GM12878 (cell line): ENCODE results near the gene CABLES1. TPM values are rescaled to one million over a fixed set of nuclear protein-coding genes. Genes with fewer than 3 reads are reported as not detected.

ENCODE experiments used
- ATAC-seq: fragments of 200-7000 bp; cut with Tn5 transposase; 3 replicates; pipeline ENCODE4 v1.9.1; 2020; ENCODE audit warnings: mild to moderate bottlenecking, moderate library complexity
- BruUV-seq: library from RNA; stranded (reverse); fragments of 400-500 nt; replicated peaks from 2 replicates; lab custom pipeline; 2021; lab: Mats Ljungman, UMichigan
- CTCF ChIA-PET: fragments of 300-600 bp; sonication (Branson Sonifier 250); formaldehyde crosslinking; extraction: SDS; loops from one replicate; lab custom pipeline; 2021; ENCODE audit warnings: inconsistent platforms; lab: Yijun Ruan, JAX
- POLR2A ChIA-PET: fragments of 350-600 bp; formaldehyde crosslinking; extraction: SDS; loops from one replicate; lab custom pipeline; 2021; ENCODE audit warnings: inconsistent platforms; lab: Charles Lee
- RAD21 ChIA-PET: fragments of 300-600 bp; sonication (Branson Sonifier 250); formaldehyde crosslinking; loops from one replicate; lab custom pipeline; 2023; ENCODE audit warnings: antibody characterized with exemption; ENCODE audit not compliant: unreplicated experiment; lab: Charles Lee
- SMC1A ChIA-PET: fragments of 300-600 bp; sonication (Branson Sonifier 250); formaldehyde crosslinking; loops from one replicate; lab custom pipeline; 2023; ENCODE audit not compliant: unreplicated experiment, uncharacterized antibody; lab: Charles Lee
- DNase-seq: peaks from one replicate; pipeline ENCODE4 v3.0.0-alpha.2; 2011; ENCODE audit warnings: low read depth, low spot score
- FAIRE-seq: peaks from 3 replicates; lab custom pipeline; 2011; peaks lifted over from hg19 to GRCh38; lab: Jason Lieb, UNC
- H2AFZ ChIP-seq: 2 replicates; pipeline ENCODE4 v1.6.0; 2011; ENCODE audit warnings: low read depth, low read length, control low read depth; ENCODE audit not compliant: control insufficient read depth
- H3K27ac ChIP-seq: 2 replicates; pipeline ENCODE4 v1.5.1; 2011; ENCODE audit warnings: control low read depth; ENCODE audit not compliant: control insufficient read depth, insufficient read depth
- H3K27me3 ChIP-seq, 2 experiments: replicated peaks in 1 of 2; 2 replicates each; pipeline versions ENCODE4 v1.6.0 to v1.6.1; 2011; ENCODE audit warnings: low read length in 1 of 2; ENCODE audit not compliant: control insufficient read depth in 2 of 2, insufficient read depth in 2 of 2
- H3K36me3 ChIP-seq, 2 experiments: 2 replicates each; pipeline ENCODE4 v1.5.1; 2011; ENCODE audit warnings: low read length in 1 of 2; ENCODE audit not compliant: control insufficient read depth in 2 of 2, insufficient read depth in 2 of 2
- H3K4me1 ChIP-seq: 2 replicates; pipeline ENCODE4 v1.6.1; 2011; ENCODE audit warnings: mild to moderate bottlenecking, low read length, moderate library complexity, mixed read lengths; ENCODE audit not compliant: control insufficient read depth, insufficient read depth
- H3K4me2 ChIP-seq: 2 replicates; pipeline ENCODE4 v1.6.0; 2011; ENCODE audit warnings: control low read depth; ENCODE audit not compliant: control insufficient read depth, insufficient read depth
- H3K4me3 ChIP-seq: fragments of 200-600 bp; sonication (generic); 2 replicates; pipeline ENCODE4 v1.5.1; 2016
- H3K79me2 ChIP-seq: 2 replicates; pipeline ENCODE4 v1.6.0; 2011; ENCODE audit warnings: low read length; ENCODE audit not compliant: control insufficient read depth, insufficient read depth
- H3K9ac ChIP-seq: 2 replicates; pipeline ENCODE4 v1.8.0; 2011; ENCODE audit warnings: low read length, control low read depth, mixed read lengths; ENCODE audit not compliant: control insufficient read depth, insufficient read depth
- H3K9me3 ChIP-seq: replicated peaks from 3 replicates; pipeline ENCODE4 v1.5.1; 2011; ENCODE audit warnings: mild to moderate bottlenecking, low read length; ENCODE audit not compliant: control insufficient read depth, insufficient read depth
- H4K20me1 ChIP-seq: 2 replicates; pipeline ENCODE4 v1.6.0; 2011; ENCODE audit not compliant: control insufficient read depth, insufficient read depth
- BMI1 ChIP-seq: fragments of 450-650 bp; IDR thresholded peaks from 2 replicates; pipeline ENCODE4 v1.6.1; 2016; ENCODE audit warnings: mild to moderate bottlenecking, moderate library complexity, borderline replicate concordance
- CEBPB ChIP-seq, 2 experiments: fragments of 150-350 bp in 1 of 2; IDR thresholded peaks; 2 replicates each; pipeline ENCODE4 v1.6.1; 2012 to 2014; ENCODE audit warnings: low read depth in 2 of 2, low read length in 2 of 2, borderline replicate concordance in 1 of 2, inconsistent platforms in 1 of 2
- CHD2 ChIP-seq: IDR thresholded peaks from 2 replicates; pipeline ENCODE4 v1.6.1; 2011; ENCODE audit warnings: low read depth, low read length, improper control_type of control experiment, borderline replicate concordance
- CREB1 ChIP-seq: IDR thresholded peaks from 2 replicates; pipeline ENCODE4 v1.6.1; 2012; ENCODE audit warnings: low read depth, mild to moderate bottlenecking, inconsistent platforms
- CREM ChIP-seq: IDR thresholded peaks from 2 replicates; pipeline ENCODE4 v1.6.1; 2014; ENCODE audit warnings: antibody characterized with exemption, low read depth
- DPF2 ChIP-seq: fragments of 450-650 bp; IDR thresholded peaks from 2 replicates; pipeline ENCODE4 v1.6.1; 2017; ENCODE audit warnings: mild to moderate bottlenecking
- EZH2 ChIP-seq: IDR thresholded peaks from 2 replicates; pipeline ENCODE4 v1.6.1; 2012; ENCODE audit warnings: low read depth, mild to moderate bottlenecking, control low read depth, inconsistent platforms, low read length, borderline replicate concordance; ENCODE audit not compliant: control insufficient read depth
- GATAD2B ChIP-seq: fragments of 450-650 bp; conservative IDR thresholded peaks from 2 replicates; pipeline ENCODE4 v1.6.1; 2017; ENCODE audit warnings: low read depth, mild to moderate bottlenecking, moderate library complexity
- KLF5 ChIP-seq: fragments of 450-650 bp; IDR thresholded peaks from 2 replicates; pipeline ENCODE4 v1.6.1; 2014; ENCODE audit warnings: mild to moderate bottlenecking; ENCODE audit not compliant: partially characterized antibody
- MEF2B ChIP-seq: fragments of 450-650 bp; IDR thresholded peaks from 2 replicates; pipeline ENCODE4 v1.6.1; 2018; ENCODE audit warnings: mild to moderate bottlenecking, moderate library complexity; ENCODE audit not compliant: partially characterized antibody, poor library complexity, severe bottlenecking
- NBN ChIP-seq: fragments of 450-650 bp; IDR thresholded peaks from 2 replicates; pipeline ENCODE4 v1.6.1; 2016
- NR2F1 ChIP-seq: fragments of 450-650 bp; conservative IDR thresholded peaks from 2 replicates; pipeline ENCODE4 v1.6.1; 2017; ENCODE audit warnings: mild to moderate bottlenecking
- SUZ12 ChIP-seq: fragments of 200-600 bp; sonication (generic); IDR thresholded peaks from one replicate; pipeline ENCODE4 v1.6.1; 2018; ENCODE audit warnings: antibody characterized with exemption, mild to moderate bottlenecking; ENCODE audit not compliant: unreplicated experiment
- TAF1 ChIP-seq: IDR thresholded peaks from 2 replicates; pipeline ENCODE4 v1.6.1; 2011; ENCODE audit warnings: mild to moderate bottlenecking, low read depth, low read length, borderline replicate concordance
- TCF7 ChIP-seq: IDR thresholded peaks from 2 replicates; pipeline ENCODE4 v1.6.1; 2014; ENCODE audit warnings: antibody characterized with exemption, borderline replicate concordance
- WGBS: methylation state at CpG from one replicate; pipeline ENCODE4 v1.1.6; 2016; ENCODE audit warnings: low lambda C conversion rate; ENCODE audit not compliant: insufficient replicate concordance, insufficient coverage; ENCODE audit errors: missing lambda C conversion rate; 5-methylcytosine and 5-hydroxymethylcytosine counted together
- in situ Hi-C: fragments of 300-500 bp; cut with MboI; formaldehyde crosslinking; loops from 9 replicates; pipeline ENCODE4 v1.14.3; 2018; ENCODE audit warnings: mixed read lengths
- intact Hi-C: fragments of 100-400 bp; cut with micrococcal nuclease; formaldehyde crosslinking; loops from one replicate; pipeline ENCODE4 v1.14.2; 2022; ENCODE audit not compliant: unreplicated experiment
- polyA plus RNA-seq, 11 experiments: library from polyadenylated mRNA; depleted of rRNA in 4 of 11; unstranded in 6 of 11; stranded (reverse) in 5 of 11; fragments of >200 nt; fragmentation: Nextera tagmentation in 4 of 11; fragmentation: Illumina TruSeq in 1 of 11; extraction: Ambion mirVana in 4 of 11; extraction: Trizol in 1 of 11; gene quantifications; 1 replicate in 1 of 11; 2 replicates in 10 of 11; pipeline versions ENCODE4 v1.2.1 to v1.2.3, GENCODE V29; 2011 to 2016; ENCODE audit warnings: inconsistent platforms in 2 of 11, missing spikeins in 2 of 11, low read depth in 1 of 11
- total RNA-seq, 4 experiments: library from RNA; depleted of rRNA in 3 of 4; stranded (reverse); fragments of >200 nt in 3 of 4; fragmentation: Illumina TruSeq in 1 of 4; extraction: Trizol in 1 of 4; gene quantifications; 2 replicates each; pipeline versions ENCODE4 v1.2.1 to v1.2.3, GENCODE V29; 2013 to 2021

Gene CABLES1
- total and polyA plus RNA-seq, 10 of the 15 experiments (the other 5 are each of a cell fraction or from before 2014, with no cell fraction given): 2.9 to 27.2 (median 8.2) TPM

- no TSS peak for BruUV-seq
- H3K27me3 ChIP-seq: no peaks in the 10 kb centered on the region
- DNase-seq: no peak
- H3K9me3 ChIP-seq: no peaks in the 10 kb centered on the region
- no peak for ATAC-seq
- no peak overlapping the region for H2AFZ ChIP-seq
- no peak overlapping the region for H3K9ac ChIP-seq
- H3K4me1 ChIP-seq: no peaks in the 10 kb centered on the region; the same call in 1 of the 2 replicates
- SMC1A ChIA-PET: interaction anchor here (1.0 kb wide), 1 partner anchor 21 kb away, joined by 3 read pairs; no protein-coding TSS in a partner anchor
- WGBS: 91% methylated on average over 12 of the region's 12 CpGs
- intact Hi-C loops: no loop called here
- in situ Hi-C loops: no loop called here
- no peak for TF ChIP-seq CEBPB (IDR thresholded peaks at IDR 0.05; ENCODE audit: borderline replicate concordance in 1 of 2, low read depth in 2 of 2, low read length in 2 of 2)
- no peak for TF ChIP-seq CREB1
- TF ChIP-seq MEF2B: no peak
- POLR2A ChIA-PET: interaction anchor here (1.2 kb wide), 1 partner anchor 15 kb away, joined by 3 read pairs; no protein-coding TSS in a partner anchor
- CTCF ChIA-PET: interaction anchor here (1.8 kb wide), 1 partner anchor 9 kb away, joined by 4 read pairs; no protein-coding TSS in a partner anchor
- no peaks in the 10 kb centered on the region for H4K20me1 ChIP-seq
- no peak overlapping the region for H3K27ac ChIP-seq
- H3K4me3 ChIP-seq: no peak overlapping the region
- RAD21 ChIA-PET: no interaction called here
- peaks cover 0 to 7% of the 10 kb centered on the region in 2 experiments; a peak in 3 of 4 replicates for H3K36me3 ChIP-seq
- no peaks in the 10 kb centered on the region for H3K79me2 ChIP-seq
- H3K4me2 ChIP-seq: no peak overlapping the region
- FAIRE-seq: no peak
Measured at GRCh38 chr18:23253630-23254029, 118.3 kb downstream of the CABLES1 start.

DNA sequence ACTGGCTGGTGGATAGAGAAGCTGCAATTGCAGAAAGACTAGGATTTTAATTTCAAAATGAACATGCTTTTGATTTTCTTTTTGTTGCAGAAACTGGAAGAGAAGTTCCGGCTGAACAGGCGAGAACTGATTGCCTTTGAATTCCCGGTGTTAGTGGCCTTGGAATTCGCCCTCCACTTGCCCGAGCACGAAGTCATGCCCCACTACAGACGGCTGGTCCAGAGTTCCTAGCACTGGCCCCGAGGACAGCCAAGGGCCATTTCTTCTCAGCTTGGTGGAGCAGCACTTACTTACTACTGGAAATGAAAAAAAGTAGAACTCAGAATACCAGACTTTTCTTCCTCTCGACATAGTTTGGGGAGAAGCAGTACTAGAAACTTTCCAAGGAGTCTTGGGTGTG lies 121.9 kb downstream of the CABLES1 start:
- TF ChIP-seq TAF1 (no peak), SUZ12 (no peak), GATAD2B (no peak), DPF2 (no peak), CHD2 (no peak), CREM (no peak), EZH2 (no peak), BMI1 (no peak), TCF7 (no peak), NBN (no peak), KLF5 (no peak), NR2F1 (no peak)
- Histone ChIP-seq H3K9ac (no peak overlapping the region), H3K4me2 (no peak overlapping the region), H3K9me3 (no peaks in the 10 kb centered on the region), H3K4me1 (peaks cover 22% of the 10 kb centered on the region), H3K36me3 (peaks cover 0 to 8% of the 10 kb centered on the region in 2 experiments; a peak in 3 of 4 replicates), H3K4me3 (no peak overlapping the region), H3K27me3 (no peaks in the 10 kb centered on the region), H2AFZ (no peak overlapping the region), H4K20me1 (no peaks in the 10 kb centered on the region), H3K27ac (no peak overlapping the region), H3K79me2 (no peaks in the 10 kb centered on the region)
- FAIRE-seq (no peak), ATAC-seq (no peak), DNase-seq (no peak)
- WGBS: 99% methylated on average over 9 of the region's 9 CpGs
- ChIA-PET POLR2A (no interaction called here), CTCF (interaction anchor here (0.7 to 1.2 kb wide), 2 partner anchors 15 to 20 kb away, joined by 3 read pairs; no protein-coding TSS in a partner anchor), SMC1A (no interaction called here), RAD21 (interaction anchor here (0.7 kb wide), 1 partner anchor 97 kb away, joined by 4 read pairs; no protein-coding TSS in a partner anchor)
- in situ Hi-C loops (no loop called here), intact Hi-C loops (no loop called here)
- BruUV-seq: no TSS peak
